CD4-positive, CD25-positive, alpha-beta regulatory T cell (primary cell): ENCODE measurements around the gene PLCB1. TPM values are rescaled to one million over a fixed set of nuclear protein-coding genes. Genes with fewer than 3 reads are reported as not detected.

Experiments used
- ATAC-seq, 2 donors: fragments of 150-1000 bp; cut with Tn5 transposase; one replicate each; pipeline ENCODE4 v1.10.0; 2021; ENCODE audit warnings: low read depth in 2 of 2, moderate number of reproducible peaks in 2 of 2, moderate library complexity in 1 of 2
- DNase-seq, 3 donors: peaks; one replicate each; pipeline versions ENCODE4 v3.0.0 to v3.0.0-alpha.2; 2012 to 2022; ENCODE audit warnings: mixed read lengths in 1 of 3
- H3K27ac ChIP-seq: one replicate; pipeline ENCODE4 v1.7.0; 2013; ENCODE audit warnings: mild to moderate bottlenecking, low read length; ENCODE audit not compliant: insufficient read depth, poor library complexity, severe bottlenecking
- H3K27me3 ChIP-seq: one replicate; pipeline ENCODE4 v1.7.0; 2013; ENCODE audit warnings: low read length; ENCODE audit not compliant: control insufficient read depth, insufficient read depth
- H3K36me3 ChIP-seq: one replicate; pipeline ENCODE4 v1.7.0; 2013; ENCODE audit warnings: mild to moderate bottlenecking, low read length, moderate library complexity; ENCODE audit not compliant: control insufficient read depth, insufficient read depth
- H3K4me1 ChIP-seq: 2 replicates; pipeline ENCODE4 v1.7.0; 2013; ENCODE audit warnings: mild to moderate bottlenecking, low read length; ENCODE audit not compliant: insufficient read depth, control insufficient read depth, poor library complexity, severe bottlenecking
- H3K4me3 ChIP-seq: one replicate; pipeline ENCODE4 v1.7.0; 2013; ENCODE audit warnings: low read depth, mild to moderate bottlenecking, low read length, moderate library complexity
- H3K9me3 ChIP-seq, 2 experiments: 1 replicate in 1 of 2; 2 replicates in 1 of 2; pipeline ENCODE4 v1.7.0; 2013; ENCODE audit warnings: low read length in 2 of 2, mild to moderate bottlenecking in 1 of 2, moderate library complexity in 1 of 2; ENCODE audit not compliant: control insufficient read depth in 2 of 2
- H3K27ac Mint-ChIP-seq, 3 donors: one replicate each; pipeline ENCODE4 v1.8.0; 2020 to 2022; ENCODE audit warnings: mild to moderate bottlenecking in 3 of 3, mixed read lengths in 3 of 3, moderate library complexity in 2 of 3
- H3K27me3 Mint-ChIP-seq: one replicate; pipeline ENCODE4 v1.8.0; 2022; ENCODE audit warnings: mild to moderate bottlenecking, mixed read lengths
- H3K36me3 Mint-ChIP-seq: one replicate; pipeline ENCODE4 v1.8.0; 2020; ENCODE audit warnings: mixed read lengths
- H3K4me1 Mint-ChIP-seq, 4 donors: one replicate each; pipeline ENCODE4 v1.8.0; 2020 to 2022; ENCODE audit warnings: mixed read lengths in 4 of 4, mild to moderate bottlenecking in 1 of 4
- H3K4me3 Mint-ChIP-seq, 4 donors: one replicate each; pipeline ENCODE4 v1.8.0; 2020 to 2022; ENCODE audit warnings: mild to moderate bottlenecking in 4 of 4, mixed read lengths in 4 of 4, moderate library complexity in 3 of 4
- H3K9me3 Mint-ChIP-seq, 7 donors: one replicate each; pipeline ENCODE4 v1.8.0; 2020 to 2022; ENCODE audit warnings: mixed read lengths in 7 of 7, mild to moderate bottlenecking in 3 of 7, moderate library complexity in 2 of 7
- polyA plus RNA-seq, 4 donors: library from polyadenylated mRNA; unstranded; fragments of 300-500 nt; fragmentation: Illumina TruSeq; gene quantifications; one replicate each; pipeline ENCODE4 v1.2.3, GENCODE V29; 2021
- total RNA-seq: library from RNA; stranded (reverse); gene quantifications from one replicate; pipeline ENCODE4 v1.2.3, GENCODE V29; 2022

Gene PLCB1
- total and polyA plus RNA-seq, 5 donors from 2014 or later = 0.17 to 1.8 (median 0.44) TPM; not detected in 2

DNA sequence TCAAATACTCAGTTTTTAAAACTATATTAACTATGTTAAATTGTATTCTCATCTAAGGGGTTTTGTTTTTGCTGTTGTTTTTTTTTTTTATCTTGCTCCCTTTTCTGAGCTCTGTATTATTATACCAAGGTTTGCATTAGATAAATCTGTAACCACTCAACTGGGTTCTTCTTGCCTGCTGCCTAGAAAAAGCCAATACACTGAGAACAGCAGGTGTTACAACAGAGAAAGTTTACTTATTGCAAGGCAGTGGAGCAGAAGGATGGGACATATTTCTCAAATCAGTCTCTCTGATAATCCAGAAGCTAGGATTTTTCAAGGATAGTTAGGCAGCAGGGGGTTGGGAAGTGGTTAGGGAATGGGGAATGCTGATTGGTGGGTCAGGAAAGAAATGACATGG, 558.0 kb downstream of the PLCB1 start:
- peaks cover 0 to 20% (median 3%) of the 10 kb centered on the region in 7 donors for H3K9me3 Mint-ChIP-seq
- Histone ChIP-seq H3K4me3 (no peak overlapping the region), H3K4me1 (no peaks in the 10 kb centered on the region), H3K27me3 (no peaks in the 10 kb centered on the region), H3K27ac (no peak overlapping the region), H3K36me3 (no peaks in the 10 kb centered on the region), H3K9me3 (peaks cover 4% of the 10 kb centered on the region in 2 experiments)
- H3K27ac Mint-ChIP-seq = no peak overlapping the region
- DNase-seq (no peak), ATAC-seq (no peak)
- no peak overlapping the region for H3K4me3 Mint-ChIP-seq
- no peaks in the 10 kb centered on the region for H3K27me3 Mint-ChIP-seq
- no peaks in the 10 kb centered on the region for H3K36me3 Mint-ChIP-seq
- H3K4me1 Mint-ChIP-seq = no peaks in the 10 kb centered on the region

DNA sequence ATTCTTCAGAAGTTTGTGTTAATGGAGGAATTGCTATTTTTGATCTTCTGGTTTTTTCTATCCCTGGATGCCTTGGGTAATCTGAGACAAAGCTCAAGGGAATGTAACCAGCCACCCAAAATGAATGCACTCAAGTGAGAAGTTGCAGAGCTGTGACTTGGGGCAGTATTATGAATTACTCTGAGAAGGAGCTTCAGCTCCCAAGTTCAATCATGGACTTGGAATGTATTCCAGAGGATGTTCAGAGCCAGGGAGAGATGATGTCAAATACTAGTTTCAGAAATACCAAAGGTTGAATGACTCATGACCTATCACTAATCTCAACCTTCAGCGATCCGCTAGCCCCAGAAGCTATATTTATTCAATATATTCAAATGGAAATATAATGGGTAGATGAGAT, 561.6 kb downstream of the PLCB1 start:
- no peaks in the 10 kb centered on the region for H3K4me1 Mint-ChIP-seq
- H3K27me3 ChIP-seq = no peaks in the 10 kb centered on the region
- H3K4me1 ChIP-seq = no peaks in the 10 kb centered on the region
- no peak overlapping the region for H3K4me3 Mint-ChIP-seq
- H3K27ac Mint-ChIP-seq = no peak overlapping the region
- peaks cover 0 to 12% (median 3%) of the 10 kb centered on the region in 7 donors for H3K9me3 Mint-ChIP-seq
- DNase-seq = no peak
- no peaks in the 10 kb centered on the region for H3K27me3 Mint-ChIP-seq
- H3K9me3 ChIP-seq = peaks cover 4% of the 10 kb centered on the region in 2 experiments
- no peaks in the 10 kb centered on the region for H3K36me3 Mint-ChIP-seq
- H3K27ac ChIP-seq = no peak overlapping the region
- no peak overlapping the region for H3K4me3 ChIP-seq
- no peaks in the 10 kb centered on the region for H3K36me3 ChIP-seq
- ATAC-seq = no peak

DNA sequence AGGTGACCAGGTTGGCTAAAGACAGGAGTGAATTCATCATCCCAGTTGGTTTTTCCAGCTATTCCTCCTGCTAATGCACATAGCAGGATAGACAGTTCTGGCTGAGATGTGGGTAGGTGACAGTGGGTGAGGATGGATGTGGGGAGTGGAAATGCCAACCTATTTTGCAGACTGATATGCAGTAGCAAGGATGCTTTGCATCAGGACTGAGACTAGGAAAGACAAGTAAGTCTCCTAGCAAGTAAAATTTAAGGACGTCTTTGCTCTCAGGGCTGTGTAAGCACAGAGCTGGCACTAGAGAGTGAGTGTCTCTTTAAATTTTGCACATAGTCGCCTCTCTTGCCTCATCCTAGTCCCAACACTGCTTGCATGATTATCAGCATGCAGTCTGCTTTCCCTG, 568.7 kb downstream of the PLCB1 start:
- no peaks in the 10 kb centered on the region for H3K4me1 Mint-ChIP-seq
- no peak overlapping the region for H3K4me3 Mint-ChIP-seq
- no peak for ATAC-seq
- Histone ChIP-seq H3K27me3 (no peaks in the 10 kb centered on the region), H3K4me3 (no peak overlapping the region), H3K27ac (no peak overlapping the region), H3K4me1 (no peaks in the 10 kb centered on the region), H3K9me3 (peaks cover 0 to 2% of the 10 kb centered on the region in 2 experiments), H3K36me3 (no peaks in the 10 kb centered on the region)
- no peaks in the 10 kb centered on the region for H3K36me3 Mint-ChIP-seq
- H3K27ac Mint-ChIP-seq = no peak overlapping the region
- H3K27me3 Mint-ChIP-seq = no peaks in the 10 kb centered on the region
- no peak for DNase-seq
- H3K9me3 Mint-ChIP-seq = peaks cover 0 to 4% (median 2%) of the 10 kb centered on the region in 7 donors

GRCh38 chr20:8706961-8707700, 575.1 kb downstream of the PLCB1 start:
- H3K9me3 ChIP-seq = no peaks in the 10 kb centered on the region
- no peaks in the 10 kb centered on the region for H3K27me3 Mint-ChIP-seq
- no peaks in the 10 kb centered on the region for H3K36me3 Mint-ChIP-seq
- no peak for ATAC-seq
- H3K27me3 ChIP-seq = no peaks in the 10 kb centered on the region
- peaks cover 0 to 4% (median 2%) of the 10 kb centered on the region in 7 donors for H3K9me3 Mint-ChIP-seq
- H3K4me1 ChIP-seq = no peaks in the 10 kb centered on the region
- H3K27ac ChIP-seq = no peak overlapping the region
- no peaks in the 10 kb centered on the region for H3K36me3 ChIP-seq
- H3K27ac Mint-ChIP-seq = no peak overlapping the region
- DNase-seq = no peak
- no peak overlapping the region for H3K4me3 ChIP-seq
- no peaks in the 10 kb centered on the region for H3K4me1 Mint-ChIP-seq
- no peak overlapping the region for H3K4me3 Mint-ChIP-seq

DNA sequence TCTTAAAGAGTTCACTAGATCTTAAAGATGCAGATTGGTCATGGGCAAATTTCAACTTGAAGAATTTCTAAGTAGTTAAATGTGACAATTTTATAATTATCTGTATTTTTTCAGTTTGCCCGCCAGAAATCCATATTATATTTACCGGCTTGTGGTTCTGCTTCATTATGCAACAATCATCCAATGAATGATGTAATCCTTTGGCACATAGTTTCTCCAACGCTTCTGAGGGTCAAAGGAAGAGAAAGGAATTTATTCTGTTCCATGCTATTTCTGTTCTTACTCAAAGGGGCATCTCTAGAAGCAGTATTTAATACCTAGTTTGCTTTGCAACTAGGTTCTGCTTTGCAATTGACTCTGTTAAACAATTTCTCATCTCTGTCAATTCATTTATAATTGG, 577.6 kb downstream of the PLCB1 start:
- Mint-ChIP-seq H3K9me3 (peaks cover 0 to 4% (median 2%) of the 10 kb centered on the region in 7 donors), H3K27ac (no peak overlapping the region), H3K27me3 (no peaks in the 10 kb centered on the region), H3K4me1 (no peaks in the 10 kb centered on the region), H3K36me3 (no peaks in the 10 kb centered on the region), H3K4me3 (no peak overlapping the region)
- Histone ChIP-seq H3K27me3 (no peaks in the 10 kb centered on the region), H3K4me3 (no peak overlapping the region), H3K36me3 (no peaks in the 10 kb centered on the region), H3K27ac (no peak overlapping the region), H3K9me3 (no peaks in the 10 kb centered on the region), H3K4me1 (no peaks in the 10 kb centered on the region)
- ATAC-seq (no peak), DNase-seq (no peak)

DNA sequence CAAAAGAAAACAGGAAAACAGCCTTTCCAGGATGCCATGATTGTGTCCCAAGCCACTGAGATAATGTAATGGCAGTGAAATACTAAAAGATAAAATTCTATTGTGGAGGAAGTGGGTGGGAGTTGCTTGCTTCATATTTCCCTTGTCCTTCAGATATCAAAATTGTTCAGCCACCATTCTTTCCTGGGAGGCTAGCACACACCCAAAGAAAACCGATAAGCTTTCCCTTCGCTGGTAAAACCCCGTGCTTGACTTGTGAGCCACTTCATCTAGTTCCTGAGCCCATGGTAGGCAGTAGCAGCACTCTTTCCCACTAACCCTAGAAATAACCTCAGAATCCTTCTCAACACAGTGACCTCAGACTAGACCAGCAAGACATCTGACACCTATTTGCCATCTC, 579.4 kb downstream of the PLCB1 start:
- ATAC-seq = no peak
- H3K4me3 Mint-ChIP-seq = no peak overlapping the region
- Histone ChIP-seq H3K36me3 (no peaks in the 10 kb centered on the region), H3K27ac (no peak overlapping the region), H3K27me3 (no peaks in the 10 kb centered on the region), H3K4me1 (no peaks in the 10 kb centered on the region), H3K9me3 (no peaks in the 10 kb centered on the region), H3K4me3 (no peak overlapping the region)
- H3K27me3 Mint-ChIP-seq = no peaks in the 10 kb centered on the region
- H3K9me3 Mint-ChIP-seq = peaks cover 0 to under 1% (median 0%) of the 10 kb centered on the region in 7 donors
- H3K4me1 Mint-ChIP-seq = no peaks in the 10 kb centered on the region
- no peaks in the 10 kb centered on the region for H3K36me3 Mint-ChIP-seq
- H3K27ac Mint-ChIP-seq = no peak overlapping the region
- DNase-seq = no peak

DNA sequence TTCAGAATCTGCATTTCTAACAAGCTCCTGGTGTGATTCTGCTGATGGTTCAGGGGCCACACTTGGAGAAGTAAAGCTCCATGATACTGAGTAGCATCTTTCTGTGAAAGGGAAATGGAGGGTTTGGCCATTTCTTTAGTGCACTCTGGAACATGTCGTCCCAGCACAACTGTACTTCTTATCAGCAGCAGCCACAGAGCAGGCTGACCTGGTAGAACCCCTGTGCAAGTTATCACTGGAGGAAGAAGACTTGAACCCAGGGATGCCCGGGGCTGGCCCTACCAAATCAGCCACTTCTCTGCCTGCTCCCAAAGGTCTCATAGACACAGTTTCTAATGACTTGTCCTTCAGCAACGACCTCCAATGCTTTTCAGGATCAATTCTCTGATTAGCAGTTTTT, 582.1 kb downstream of the PLCB1 start:
- Histone ChIP-seq H3K27me3 (no peaks in the 10 kb centered on the region), H3K36me3 (no peaks in the 10 kb centered on the region), H3K4me1 (no peaks in the 10 kb centered on the region), H3K4me3 (no peak overlapping the region), H3K27ac (no peak overlapping the region), H3K9me3 (no peaks in the 10 kb centered on the region)
- no peaks in the 10 kb centered on the region for H3K4me1 Mint-ChIP-seq
- ATAC-seq (no peak), DNase-seq (no peak)
- H3K36me3 Mint-ChIP-seq = no peaks in the 10 kb centered on the region
- no peak overlapping the region for H3K4me3 Mint-ChIP-seq
- H3K27me3 Mint-ChIP-seq = no peaks in the 10 kb centered on the region
- H3K9me3 Mint-ChIP-seq = no peaks in the 10 kb centered on the region
- H3K27ac Mint-ChIP-seq = no peak overlapping the region

DNA sequence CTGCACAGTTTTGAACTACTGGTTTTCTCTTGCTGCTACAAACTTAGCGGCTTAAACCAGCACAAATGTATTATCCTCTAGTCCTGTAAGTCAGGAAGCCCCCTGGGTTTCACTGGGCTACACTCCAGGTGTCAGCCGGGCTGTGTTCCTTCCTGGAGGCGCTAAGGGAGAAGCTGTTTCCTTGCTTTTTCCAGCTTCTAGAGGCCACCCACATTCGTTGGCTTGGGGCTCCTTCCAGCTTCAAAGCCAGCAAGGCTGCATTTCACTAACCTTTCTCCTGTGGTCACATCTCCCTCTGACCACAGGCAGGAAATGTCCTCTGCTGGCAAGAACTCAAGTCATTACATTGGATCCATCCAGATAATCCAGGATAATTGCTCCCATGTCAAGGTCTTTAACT, 586.2 kb downstream of the PLCB1 start:
- Mint-ChIP-seq H3K27me3 (no peaks in the 10 kb centered on the region), H3K4me1 (no peaks in the 10 kb centered on the region), H3K27ac (no peak overlapping the region), H3K36me3 (no peaks in the 10 kb centered on the region), H3K9me3 (no peaks in the 10 kb centered on the region), H3K4me3 (no peak overlapping the region)
- Histone ChIP-seq H3K27me3 (no peaks in the 10 kb centered on the region), H3K27ac (no peak overlapping the region), H3K36me3 (no peaks in the 10 kb centered on the region), H3K4me3 (no peak overlapping the region), H3K4me1 (no peaks in the 10 kb centered on the region), H3K9me3 (no peaks in the 10 kb centered on the region)
- no peak for ATAC-seq
- no peak for DNase-seq
